HCT116 (cell line): ENCODE measurements around the gene SORCS2. TPM values are rescaled to one million over a fixed set of nuclear protein-coding genes. Genes with fewer than 3 reads are reported as not detected.

Source experiments
- ATAC-seq: fragments of 200-7000 bp; cut with Tn5 transposase; 2 replicates; pipeline ENCODE4 v1.9.1; 2020; ENCODE audit warnings: mild to moderate bottlenecking, moderate library complexity
- BruUV-seq: library from RNA; stranded (reverse); fragments of 400-500 nt; replicated peaks from 2 replicates; lab custom pipeline; 2021; lab: Mats Ljungman, UMichigan
- CTCF ChIA-PET: fragments of 300-600 bp; sonication (Branson Sonifier 250); formaldehyde crosslinking; loops from one replicate; lab custom pipeline; 2021; ENCODE audit warnings: antibody characterized with exemption; lab: Charles Lee
- POLR2A ChIA-PET: fragments of 300-600, 350-600 bp; sonication (Branson Sonifier 250); formaldehyde crosslinking; loops from one replicate; lab custom pipeline; 2021; ENCODE audit warnings: antibody characterized with exemption; lab: Charles Lee
- RAD21 ChIA-PET, 2 experiments: fragments of 300-600 bp; sonication (Branson Sonifier 250); formaldehyde crosslinking; loops; one replicate each; lab custom pipeline; 2023; ENCODE audit warnings: low total read pairs in 2 of 2; ENCODE audit not compliant: uncharacterized antibody in 2 of 2, unreplicated experiment in 2 of 2, low non-redundant PET in 1 of 2; lab: Charles Lee
- DNase-seq: peaks from one replicate; pipeline ENCODE4 v3.0.0-alpha.2; 2010; ENCODE audit warnings: low read depth, low spot score
- H2AFZ ChIP-seq: fragments of 200-600 bp; shearing (Covaris generic), sonication (generic); 2 replicates; pipeline ENCODE4 v1.6.1; 2017; ENCODE audit warnings: low read depth, mixed run types, mixed read lengths, antibody characterized with exemption, low read length; ENCODE audit not compliant: poor library complexity, severe bottlenecking
- H3K27ac ChIP-seq: 2 replicates; pipeline ENCODE4 v1.5.1; 2012; ENCODE audit warnings: low read depth, low read length
- H3K27me3 ChIP-seq: fragments of 200-600 bp; sonication (generic); 2 replicates; pipeline ENCODE4 v1.6.1; 2016; ENCODE audit warnings: mixed run types, low read length, mixed read lengths; ENCODE audit not compliant: insufficient read depth
- H3K36me3 ChIP-seq, 2 experiments: fragments of 200-500 bp in 1 of 2; fragments of 200-600 bp in 1 of 2; sonication (Bioruptor generic) in 1 of 2; sonication (generic) in 1 of 2; 2 replicates each; pipeline versions ENCODE4 v1.5.1 to v1.6.1; 2014 to 2016; ENCODE audit warnings: low read length in 2 of 2, inconsistent platforms in 1 of 2, mixed read lengths in 1 of 2, mixed run types in 1 of 2; ENCODE audit not compliant: insufficient read depth in 2 of 2, control insufficient read depth in 1 of 2
- H3K4me1 ChIP-seq, 2 experiments: fragments of 200-600 bp in 1 of 2; sonication (generic) in 1 of 2; 2 replicates each; pipeline versions ENCODE4 v1.5.1 to v1.6.1; 2012 to 2017; ENCODE audit warnings: low read length in 2 of 2, inconsistent platforms in 1 of 2, mild to moderate bottlenecking in 1 of 2, mixed read lengths in 1 of 2, mixed run types in 1 of 2, moderate library complexity in 1 of 2; ENCODE audit not compliant: insufficient read depth in 2 of 2, control insufficient read depth in 1 of 2
- H3K4me2 ChIP-seq: fragments of 200-600 bp; sonication (generic); 2 replicates; pipeline ENCODE4 v1.6.1; 2017; ENCODE audit warnings: mixed run types, low read length, mixed read lengths
- H3K4me3 ChIP-seq, 2 experiments: fragments of 200-600 bp in 1 of 2; sonication (generic) in 1 of 2; replicated peaks in 1 of 2; 2 replicates each; pipeline ENCODE4 v1.5.1; 2011 to 2016; ENCODE audit warnings: low read length in 2 of 2, control low read depth in 1 of 2, low read depth in 1 of 2, mild to moderate bottlenecking in 1 of 2, mixed read lengths in 1 of 2, mixed run types in 1 of 2
- H3K79me2 ChIP-seq: fragments of 200-600 bp; sonication (generic); 2 replicates; pipeline ENCODE4 v1.6.1; 2017; ENCODE audit warnings: mild to moderate bottlenecking, mixed run types, low read length, moderate library complexity, mixed read lengths; ENCODE audit not compliant: insufficient read depth
- H3K9ac ChIP-seq: fragments of 200-600 bp; sonication (generic); 2 replicates; pipeline ENCODE4 v1.6.1; 2016; ENCODE audit warnings: low read length, mixed read lengths
- H3K9me2 ChIP-seq: fragments of 200-600 bp; sonication (generic), shearing (Covaris generic); 2 replicates; pipeline ENCODE4 v1.6.1; 2017; ENCODE audit warnings: mixed run types, mild to moderate bottlenecking, moderate library complexity; ENCODE audit not compliant: insufficient read depth
- H3K9me3 ChIP-seq, 2 experiments: fragments of 200-500 bp in 1 of 2; fragments of 200-600 bp in 1 of 2; sonication (Bioruptor generic) in 1 of 2; sonication (generic) in 1 of 2; 2 replicates each; pipeline ENCODE4 v1.6.1; 2014 to 2017; ENCODE audit warnings: low read length in 2 of 2, mixed read lengths in 2 of 2, inconsistent platforms in 1 of 2, low read depth in 1 of 2, mild to moderate bottlenecking in 1 of 2, mixed run types in 1 of 2, moderate library complexity in 1 of 2; ENCODE audit not compliant: control insufficient read depth in 1 of 2, insufficient read depth in 1 of 2
- H4K20me1 ChIP-seq: fragments of 200-600 bp; sonication (generic), shearing (Covaris generic); 2 replicates; pipeline ENCODE4 v1.6.1; 2017; ENCODE audit warnings: mixed run types, mild to moderate bottlenecking, moderate library complexity; ENCODE audit not compliant: insufficient read depth
- EZH2 ChIP-seq: fragments of 200-600 bp; sonication (generic); IDR thresholded peaks from 2 replicates; pipeline ENCODE4 v1.6.1; 2017; ENCODE audit warnings: antibody characterized with exemption, mixed run types
- FOSL1 ChIP-seq: IDR thresholded peaks from 2 replicates; pipeline ENCODE4 v1.6.1; 2012; ENCODE audit warnings: low read depth
- SP1 ChIP-seq: IDR thresholded peaks from 2 replicates; pipeline ENCODE4 v1.6.1; 2012; ENCODE audit warnings: low read depth
- SRF ChIP-seq: IDR thresholded peaks from 2 replicates; pipeline ENCODE4 v1.6.1; 2012; ENCODE audit warnings: low read depth
- TCF7L2 ChIP-seq: IDR thresholded peaks from 2 replicates; pipeline ENCODE4 v1.7.0; 2011; ENCODE audit warnings: borderline replicate concordance, inconsistent platforms; ENCODE audit not compliant: insufficient read depth, insufficient read length; ENCODE audit errors: extremely low read depth
- intact Hi-C: fragments of 100-400 bp; cut with micrococcal nuclease; formaldehyde crosslinking; loops from 2 replicates; pipeline ENCODE4 v1.10.0; 2022
- total RNA-seq: library from RNA; stranded (reverse); gene quantifications from one replicate; pipeline ENCODE4 v1.2.1, GENCODE V29; 2021; ENCODE audit not compliant: unreplicated experiment
- TF ChIP-seq, protein P1 (sequence below): IDR thresholded peaks from 2 replicates; pipeline ENCODE4 v1.6.1; 2012
- TF ChIP-seq, protein P2 (sequence below): IDR thresholded peaks from 2 replicates; pipeline ENCODE4 v1.6.1; 2011; ENCODE audit warnings: mild to moderate bottlenecking, low read length, moderate library complexity; ENCODE audit not compliant: insufficient replicate concordance; ENCODE audit errors: extremely low read depth
- TF ChIP-seq, protein P3 (sequence below): IDR thresholded peaks from 2 replicates; pipeline ENCODE4 v1.6.1; 2012

SORCS2 gene
- total RNA-seq, 1 experiment from 2014 or later: 0.37 TPM

DNA sequence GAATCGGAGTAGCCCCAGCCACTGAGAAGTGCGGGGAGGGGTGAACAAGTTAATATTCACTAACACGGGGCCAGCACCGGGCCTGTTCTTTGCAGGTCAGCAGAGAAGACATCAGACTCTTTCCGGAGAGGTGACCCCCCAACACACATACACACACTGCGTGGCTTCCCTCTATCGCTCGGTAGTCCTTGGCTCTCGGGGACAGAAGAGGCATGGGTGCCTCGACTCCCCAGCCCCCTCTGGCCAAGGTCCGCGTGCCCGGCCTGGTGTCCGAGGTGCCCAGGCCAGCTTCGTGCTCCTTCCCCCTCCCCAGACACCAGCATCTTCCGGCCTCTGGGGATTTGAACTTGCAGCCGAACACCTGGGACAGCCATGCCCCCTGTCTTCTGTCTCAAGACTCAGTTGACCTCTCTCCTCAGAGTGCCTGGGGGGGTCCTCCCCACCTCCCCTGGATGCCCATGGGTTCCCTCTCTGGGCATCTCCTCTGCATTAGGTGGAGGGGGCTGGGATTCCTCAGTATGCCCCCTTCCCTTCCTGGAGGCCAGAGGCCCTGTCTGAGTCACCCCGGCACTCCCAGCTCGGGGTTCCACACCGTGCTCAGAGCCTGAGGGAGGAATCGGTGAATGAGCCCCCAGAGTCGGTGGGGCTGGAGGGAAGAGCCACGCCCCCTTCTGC lies 104.5 kb downstream of the SORCS2 start:
- Histone ChIP-seq H2AFZ (no peak overlapping the region), H3K27ac (no peak overlapping the region), H3K9me3 (no peaks in the 10 kb centered on the region), H3K4me3 (no peak overlapping the region), H3K9ac (no peak overlapping the region), H3K36me3 (no peaks in the 10 kb centered on the region), H4K20me1 (no peaks in the 10 kb centered on the region), H3K4me2 (no peak overlapping the region), H3K79me2 (no peaks in the 10 kb centered on the region), H3K9me2 (no peaks in the 10 kb centered on the region), H3K4me1 (no peaks in the 10 kb centered on the region), H3K27me3 (no peaks in the 10 kb centered on the region; the same call in 1 of the 2 replicates)
- RAD21 ChIA-PET: interaction anchor here in 1 of 2 experiments (0.7 kb wide), 1 partner anchor 102 kb away, joined by 3 read pairs; no protein-coding TSS in a partner anchor
- intact Hi-C loops: loop anchor here (1.0 to 10.0 kb wide), 3 partner anchors 104 to 212 kb away; partner anchors contain the start of gene SORCS2
- no peak for ATAC-seq
- CTCF ChIA-PET: interaction anchor here (0.5 to 2.9 kb wide), 8 partner anchors 16 to 111 kb away, joined by 3 to 28 read pairs (median 4); partner anchors contain the start of gene SORCS2
- no peak for DNase-seq
- no TSS peak for BruUV-seq
- POLR2A ChIA-PET: no interaction called here
- TF ChIP-seq, protein P1, sequence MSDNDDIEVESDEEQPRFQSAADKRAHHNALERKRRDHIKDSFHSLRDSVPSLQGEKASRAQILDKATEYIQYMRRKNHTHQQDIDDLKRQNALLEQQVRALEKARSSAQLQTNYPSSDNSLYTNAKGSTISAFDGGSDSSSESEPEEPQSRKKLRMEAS: no peak
- TF ChIP-seq, protein P2, sequence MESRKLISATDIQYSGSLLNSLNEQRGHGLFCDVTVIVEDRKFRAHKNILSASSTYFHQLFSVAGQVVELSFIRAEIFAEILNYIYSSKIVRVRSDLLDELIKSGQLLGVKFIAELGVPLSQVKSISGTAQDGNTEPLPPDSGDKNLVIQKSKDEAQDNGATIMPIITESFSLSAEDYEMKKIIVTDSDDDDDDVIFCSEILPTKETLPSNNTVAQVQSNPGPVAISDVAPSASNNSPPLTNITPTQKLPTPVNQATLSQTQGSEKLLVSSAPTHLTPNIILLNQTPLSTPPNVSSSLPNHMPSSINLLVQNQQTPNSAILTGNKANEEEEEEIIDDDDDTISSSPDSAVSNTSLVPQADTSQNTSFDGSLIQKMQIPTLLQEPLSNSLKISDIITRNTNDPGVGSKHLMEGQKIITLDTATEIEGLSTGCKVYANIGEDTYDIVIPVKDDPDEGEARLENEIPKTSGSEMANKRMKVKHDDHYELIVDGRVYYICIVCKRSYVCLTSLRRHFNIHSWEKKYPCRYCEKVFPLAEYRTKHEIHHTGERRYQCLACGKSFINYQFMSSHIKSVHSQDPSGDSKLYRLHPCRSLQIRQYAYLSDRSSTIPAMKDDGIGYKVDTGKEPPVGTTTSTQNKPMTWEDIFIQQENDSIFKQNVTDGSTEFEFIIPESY: no peak
- TF ChIP-seq TCF7L2: no peak
- TF ChIP-seq, protein P3, sequence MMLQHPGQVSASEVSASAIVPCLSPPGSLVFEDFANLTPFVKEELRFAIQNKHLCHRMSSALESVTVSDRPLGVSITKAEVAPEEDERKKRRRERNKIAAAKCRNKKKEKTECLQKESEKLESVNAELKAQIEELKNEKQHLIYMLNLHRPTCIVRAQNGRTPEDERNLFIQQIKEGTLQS: no peak
- no peak for TF ChIP-seq FOSL1
- TF ChIP-seq EZH2: no peak
- TF ChIP-seq SP1: no peak
- TF ChIP-seq SRF: no peak
- TF ChIP-seq, all 23 proteins: peak for 0
